Upper lobe of left lung (tissue), 6 donors: ENCODE measurements around the gene RNF17. TPM values are rescaled to one million over a fixed set of nuclear protein-coding genes. Genes with fewer than 3 reads are reported as not detected.

Experiments used
- ATAC-seq, 2 donors: fragments of 200-7000 bp; cut with Tn5 transposase; one replicate each; pipeline ENCODE4 v1.9.1; 2022; ENCODE audit warnings: mild to moderate bottlenecking in 2 of 2, moderate library complexity in 2 of 2; ENCODE audit not compliant: low FRiP score in 2 of 2
- DNase-seq, 2 donors: peaks; one replicate each; pipeline ENCODE4 v3.0.0-alpha.2; 2019 to 2020
- H3K27ac ChIP-seq, 4 donors: fragments of 200-600 bp; sonication (generic); one replicate each; pipeline ENCODE4 v1.5.1; 2016 to 2019
- H3K27me3 ChIP-seq, 4 donors: fragments of 200-600 bp; sonication (generic); one replicate each; pipeline ENCODE4 v1.5.1; 2017 to 2019
- H3K36me3 ChIP-seq, 4 donors: fragments of 200-600 bp; sonication (generic); one replicate each; pipeline ENCODE4 v1.5.1; 2016 to 2019
- H3K4me1 ChIP-seq, 4 donors: fragments of 200-600 bp; sonication (generic); one replicate each; pipeline ENCODE4 v1.5.1; 2018 to 2019
- H3K4me3 ChIP-seq, 4 donors: fragments of 200-600 bp; sonication (generic); one replicate each; pipeline ENCODE4 v1.5.1; 2017 to 2019; ENCODE audit warnings: mild to moderate bottlenecking in 2 of 4, moderate library complexity in 1 of 4
- H3K9me3 ChIP-seq, 4 donors: fragments of 200-600 bp; sonication (generic); one replicate each; pipeline ENCODE4 v1.5.1; 2018 to 2019
- EP300 ChIP-seq, 4 donors: sonication (generic); formaldehyde crosslinking; IDR thresholded peaks; one replicate each; pipeline ENCODE4 v1.5.1; 2017; ENCODE audit warnings: antibody characterized with exemption in 4 of 4, control low read depth in 2 of 4
- POLR2A ChIP-seq, 4 donors: fragments of 450-650 bp; IDR thresholded peaks; one replicate each; pipeline ENCODE4 v1.5.1; 2016 to 2017; ENCODE audit warnings: antibody characterized with exemption in 4 of 4, mild to moderate bottlenecking in 2 of 4
- POLR2AphosphoS5 ChIP-seq, 2 donors: sonication (generic); formaldehyde crosslinking; IDR thresholded peaks; one replicate each; pipeline ENCODE4 v1.5.1; 2017; ENCODE audit warnings: antibody characterized with exemption in 2 of 2
- WGBS, 2 donors: methylation state at CpG; one replicate each; pipeline ENCODE4 v1.1.5; 2017 to 2018; 5-methylcytosine and 5-hydroxymethylcytosine counted together
- total RNA-seq, 6 donors: library from RNA; depleted of rRNA in 4 of 6; stranded (reverse); fragments of >200 nt in 4 of 6; gene quantifications; one replicate each; pipeline versions ENCODE4 v1.1.0 to v1.2.1, GENCODE V29; 2016 to 2021
- TF ChIP-seq, protein P1 (sequence below), 6 experiments: fragments of 450-650 bp in 4 of 6; fragments of 200-600 bp in 2 of 6; sonication (generic) in 2 of 6; IDR thresholded peaks; one replicate each; pipeline ENCODE4 v1.5.1; 2016 to 2019; ENCODE audit warnings: antibody characterized with exemption in 6 of 6
- donor health status: DM: no; HTN: no; CAD: no; lungs with moderate emphysema.
- donor health status: DM: no; HTN: yes; CAD: no; lungs with severe emphysema.

Gene RNF17
- total RNA-seq, 6 donors from 2014 or later = 0.27 to 1.9 TPM; not detected in 4

DNA sequence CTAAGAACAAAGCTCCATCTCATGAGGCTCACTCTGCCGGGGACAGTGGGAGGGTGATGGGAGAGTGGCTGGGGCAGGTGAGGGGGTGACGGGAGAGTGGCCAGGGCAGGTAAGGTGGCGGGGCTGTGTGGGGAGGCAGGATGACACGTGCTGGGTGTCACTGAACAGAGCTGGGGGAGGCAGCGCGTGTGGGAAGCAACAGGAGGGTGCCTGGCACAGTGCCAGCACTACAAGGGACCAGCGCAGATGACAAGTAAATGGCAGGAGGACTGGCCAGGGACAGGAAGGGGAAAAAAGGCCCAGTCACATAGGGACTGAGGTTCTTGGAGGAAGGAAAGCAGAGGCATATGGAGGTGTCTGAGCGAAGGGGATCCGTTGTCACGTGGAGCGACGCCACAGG, 129.9 kb downstream of the RNF17 start:
- no peak overlapping the region for H3K4me3 ChIP-seq
- 93 to 95% methylated on average over 12 of the region's 12 CpGs for WGBS, 2 donors
- no peak for ATAC-seq
- no peaks in the 10 kb centered on the region for H3K27me3 ChIP-seq
- H3K27ac ChIP-seq = no peak overlapping the region
- peaks cover 0 to 22% (median 10%) of the 10 kb centered on the region in 4 donors for H3K36me3 ChIP-seq
- no peak for DNase-seq
- TF ChIP-seq EP300 (IDR thresholded peaks at IDR 0.05) (no peak), POLR2AphosphoS5 (IDR thresholded peaks at IDR 0.05) (no peak)
- TF ChIP-seq, protein P1, sequence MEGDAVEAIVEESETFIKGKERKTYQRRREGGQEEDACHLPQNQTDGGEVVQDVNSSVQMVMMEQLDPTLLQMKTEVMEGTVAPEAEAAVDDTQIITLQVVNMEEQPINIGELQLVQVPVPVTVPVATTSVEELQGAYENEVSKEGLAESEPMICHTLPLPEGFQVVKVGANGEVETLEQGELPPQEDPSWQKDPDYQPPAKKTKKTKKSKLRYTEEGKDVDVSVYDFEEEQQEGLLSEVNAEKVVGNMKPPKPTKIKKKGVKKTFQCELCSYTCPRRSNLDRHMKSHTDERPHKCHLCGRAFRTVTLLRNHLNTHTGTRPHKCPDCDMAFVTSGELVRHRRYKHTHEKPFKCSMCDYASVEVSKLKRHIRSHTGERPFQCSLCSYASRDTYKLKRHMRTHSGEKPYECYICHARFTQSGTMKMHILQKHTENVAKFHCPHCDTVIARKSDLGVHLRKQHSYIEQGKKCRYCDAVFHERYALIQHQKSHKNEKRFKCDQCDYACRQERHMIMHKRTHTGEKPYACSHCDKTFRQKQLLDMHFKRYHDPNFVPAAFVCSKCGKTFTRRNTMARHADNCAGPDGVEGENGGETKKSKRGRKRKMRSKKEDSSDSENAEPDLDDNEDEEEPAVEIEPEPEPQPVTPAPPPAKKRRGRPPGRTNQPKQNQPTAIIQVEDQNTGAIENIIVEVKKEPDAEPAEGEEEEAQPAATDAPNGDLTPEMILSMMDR (IDR thresholded peaks at IDR 0.05) = no peak
- no peaks in the 10 kb centered on the region for H3K9me3 ChIP-seq
- no peaks in the 10 kb centered on the region for H3K4me1 ChIP-seq

DNA sequence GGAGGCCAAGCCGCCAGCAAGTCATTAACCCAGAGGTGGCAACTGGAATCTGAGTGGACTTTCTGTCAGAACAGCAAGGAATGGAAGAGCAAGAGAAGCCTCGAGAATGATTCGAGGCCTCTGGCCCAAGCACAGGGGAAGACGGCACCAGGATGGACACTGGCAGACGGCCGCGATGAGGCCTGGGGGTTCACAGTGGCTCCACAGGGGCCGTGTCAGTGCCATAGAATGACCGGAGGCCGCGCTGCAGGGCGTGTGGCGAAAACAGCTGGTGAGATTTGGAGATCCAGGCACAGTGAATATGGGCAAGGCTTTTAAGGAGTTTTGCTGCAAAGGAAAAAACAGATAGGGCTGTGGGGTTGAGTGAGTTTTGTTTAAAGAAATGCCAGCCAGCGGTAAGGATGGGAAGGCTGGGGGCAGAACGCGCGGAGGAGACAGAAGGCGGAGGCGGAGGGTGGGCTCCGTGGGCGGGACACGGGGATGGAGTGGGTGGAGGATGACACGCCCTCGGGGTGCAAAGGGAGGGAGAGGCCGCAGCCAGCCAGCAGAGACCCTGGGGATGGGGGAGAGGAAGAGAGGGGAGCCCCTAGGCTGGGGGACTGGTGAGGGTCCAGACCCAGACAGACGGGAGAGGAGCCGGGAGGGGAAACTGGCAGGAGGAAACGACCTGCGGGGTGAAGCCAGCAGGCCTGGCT, 130.5 kb downstream of the RNF17 start:
- TF ChIP-seq, protein P1 (IDR thresholded peaks at IDR 0.05) = no peak
- TF ChIP-seq POLR2AphosphoS5 (IDR thresholded peaks at IDR 0.05) = no peak
- TF ChIP-seq EP300 (IDR thresholded peaks at IDR 0.05) = no peak
- no peak for TF ChIP-seq POLR2A (IDR thresholded peaks at IDR 0.05)
- Histone ChIP-seq H3K4me1 (no peaks in the 10 kb centered on the region), H3K4me3 (no peak overlapping the region), H3K9me3 (no peaks in the 10 kb centered on the region), H3K27me3 (no peaks in the 10 kb centered on the region), H3K36me3 (peaks cover 0 to 27% (median 10%) of the 10 kb centered on the region in 4 donors), H3K27ac (no peak overlapping the region)
- DNase-seq = no peak
- ATAC-seq = peak in 1 of 2 donors; percentile 28
- 96% methylated on average over 22 to 29 of the region's 29 CpGs for WGBS, 2 donors

DNA sequence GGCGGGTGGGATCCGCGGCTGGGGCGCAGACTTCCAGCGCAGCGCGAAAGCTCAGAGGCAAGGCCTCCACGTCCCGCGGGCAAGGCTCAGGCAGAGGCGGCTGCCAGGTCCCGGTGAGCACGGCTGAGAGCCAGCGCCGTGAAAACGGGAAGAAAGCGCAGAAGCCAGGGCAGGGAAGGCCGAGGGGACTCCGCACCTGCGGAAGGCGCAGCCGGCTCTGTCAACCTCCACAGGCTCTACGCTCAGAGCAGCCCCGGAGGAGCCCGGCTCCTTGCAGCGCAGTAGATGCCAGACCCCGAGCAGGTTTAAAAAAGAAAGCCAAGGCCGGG, 131.0 kb downstream of the RNF17 start:
- DNase-seq (peak in 1 of 2 donors; percentile 72), ATAC-seq (peak in 1 of 2 donors; percentile 28)
- Histone ChIP-seq H3K36me3 (peaks cover 0 to 26% (median 6%) of the 10 kb centered on the region in 4 donors), H3K27ac (no peak overlapping the region), H3K4me3 (no peak overlapping the region), H3K27me3 (no peaks in the 10 kb centered on the region), H3K4me1 (no peaks in the 10 kb centered on the region), H3K9me3 (no peaks in the 10 kb centered on the region)
- 92 to 93% methylated on average over 27 to 28 of the region's 28 CpGs for WGBS, 2 donors
- TF ChIP-seq EP300 (IDR thresholded peaks at IDR 0.05) (no peak), POLR2AphosphoS5 (IDR thresholded peaks at IDR 0.05) (no peak), POLR2A (IDR thresholded peaks at IDR 0.05) (no peak)
- TF ChIP-seq, protein P1 (IDR thresholded peaks at IDR 0.05) = no peak

DNA sequence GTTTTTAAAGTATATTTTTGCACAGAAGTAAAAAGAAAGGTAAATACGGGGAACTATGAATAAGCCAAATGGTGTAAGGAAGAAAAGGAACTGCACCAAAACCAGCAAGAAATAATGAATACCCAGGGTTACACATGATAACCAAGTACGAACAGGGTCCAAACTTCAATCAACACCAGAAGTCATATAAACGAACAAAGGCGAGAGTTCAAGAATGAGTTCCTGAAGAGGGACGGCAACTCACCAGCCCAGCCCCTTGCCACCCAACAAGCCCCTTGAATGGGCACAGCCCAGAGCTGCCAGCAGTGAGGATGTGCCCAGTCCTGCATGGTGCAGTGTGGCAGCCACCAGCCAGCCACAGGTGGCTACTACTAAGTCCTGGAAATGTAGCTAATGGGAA, 132.1 kb downstream of the RNF17 start:
- 87 to 94% methylated on average over 5 of the region's 5 CpGs for WGBS, 2 donors
- DNase-seq = no peak

More for the DNA sequence above, 132.1 kb downstream of the RNF17 start:
- Histone ChIP-seq H3K36me3 (peaks cover 0 to 21% (median 6%) of the 10 kb centered on the region in 4 donors), H3K4me3 (no peak overlapping the region), H3K4me1 (no peaks in the 10 kb centered on the region), H3K27me3 (no peaks in the 10 kb centered on the region), H3K9me3 (no peaks in the 10 kb centered on the region), H3K27ac (no peak overlapping the region)
- ATAC-seq = no peak
- no peak for TF ChIP-seq POLR2AphosphoS5 (IDR thresholded peaks at IDR 0.05)
- no peak for TF ChIP-seq POLR2A (IDR thresholded peaks at IDR 0.05)
- no peak for TF ChIP-seq EP300 (IDR thresholded peaks at IDR 0.05)
- TF ChIP-seq, protein P1 (IDR thresholded peaks at IDR 0.05) = no peak
